ENCODE measurements around the gene OSBP2.

GRCh38 chr22:30718491-30718890 is 23.8 kb downstream of the OSBP2 start:
- TF ChIP-seq, protein P1, sequence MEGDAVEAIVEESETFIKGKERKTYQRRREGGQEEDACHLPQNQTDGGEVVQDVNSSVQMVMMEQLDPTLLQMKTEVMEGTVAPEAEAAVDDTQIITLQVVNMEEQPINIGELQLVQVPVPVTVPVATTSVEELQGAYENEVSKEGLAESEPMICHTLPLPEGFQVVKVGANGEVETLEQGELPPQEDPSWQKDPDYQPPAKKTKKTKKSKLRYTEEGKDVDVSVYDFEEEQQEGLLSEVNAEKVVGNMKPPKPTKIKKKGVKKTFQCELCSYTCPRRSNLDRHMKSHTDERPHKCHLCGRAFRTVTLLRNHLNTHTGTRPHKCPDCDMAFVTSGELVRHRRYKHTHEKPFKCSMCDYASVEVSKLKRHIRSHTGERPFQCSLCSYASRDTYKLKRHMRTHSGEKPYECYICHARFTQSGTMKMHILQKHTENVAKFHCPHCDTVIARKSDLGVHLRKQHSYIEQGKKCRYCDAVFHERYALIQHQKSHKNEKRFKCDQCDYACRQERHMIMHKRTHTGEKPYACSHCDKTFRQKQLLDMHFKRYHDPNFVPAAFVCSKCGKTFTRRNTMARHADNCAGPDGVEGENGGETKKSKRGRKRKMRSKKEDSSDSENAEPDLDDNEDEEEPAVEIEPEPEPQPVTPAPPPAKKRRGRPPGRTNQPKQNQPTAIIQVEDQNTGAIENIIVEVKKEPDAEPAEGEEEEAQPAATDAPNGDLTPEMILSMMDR (IDR thresholded peaks at IDR 0.05) = no peak
- no peak for TF ChIP-seq EZH2phosphoT487 (IDR thresholded peaks at IDR 0.05)

All from neural progenitor cell (in vitro differentiated cells).